Fibroblast of villous mesenchyme (primary cell): ENCODE measurements around the gene SYNDIG1L. TPM values are rescaled to one million over a fixed set of nuclear protein-coding genes. Genes with fewer than 3 reads are reported as not detected.
A peak's percentile ranks its signal among the peaks of the same experiment; 100 is the strongest.

ENCODE experiments used
- DNase-seq: peaks from one replicate; pipeline ENCODE4 v3.0.0-alpha.2; 2010; ENCODE audit warnings: low read depth
- H3K4me3 ChIP-seq: 2 replicates; pipeline ENCODE4 v1.5.1; 2011; ENCODE audit warnings: low read depth, mild to moderate bottlenecking, low read length
- total RNA-seq: library from RNA; depleted of rRNA; stranded (reverse); fragments of >200 nt; gene quantifications from 2 replicates; pipeline ENCODE4 v1.2.3, GENCODE V29; 2012
- TF ChIP-seq, protein P1 (sequence below): IDR thresholded peaks from 2 replicates; pipeline ENCODE4 v1.5.1; 2012; ENCODE audit warnings: low read depth, mild to moderate bottlenecking, low read length; ENCODE audit not compliant: insufficient read depth

SYNDIG1L gene
- total RNA-seq, 1 donor: not detected

DNA sequence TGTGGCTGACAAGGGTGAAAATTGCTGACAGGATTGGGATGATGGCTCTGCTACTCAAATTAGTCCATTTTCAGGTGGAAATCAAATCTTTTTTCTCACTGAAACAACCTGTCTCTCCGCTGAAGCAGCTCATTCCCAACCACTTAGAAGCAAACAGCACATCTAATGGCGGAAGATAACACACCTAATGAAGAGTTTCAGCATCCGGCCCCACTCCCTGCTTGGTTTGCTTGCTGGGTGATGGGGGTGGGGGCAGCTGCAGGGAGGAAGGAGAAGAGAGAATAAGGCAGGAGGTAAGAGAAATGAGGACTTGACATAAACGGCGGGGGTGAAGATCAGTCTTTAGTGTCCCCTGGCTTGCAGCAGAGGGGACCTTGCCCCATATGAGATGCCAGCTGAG is 4.0 kb downstream of the SYNDIG1L start:
- H3K4me3 ChIP-seq: no peak overlapping the region
- DNase-seq: no peak
- TF ChIP-seq, protein P1, sequence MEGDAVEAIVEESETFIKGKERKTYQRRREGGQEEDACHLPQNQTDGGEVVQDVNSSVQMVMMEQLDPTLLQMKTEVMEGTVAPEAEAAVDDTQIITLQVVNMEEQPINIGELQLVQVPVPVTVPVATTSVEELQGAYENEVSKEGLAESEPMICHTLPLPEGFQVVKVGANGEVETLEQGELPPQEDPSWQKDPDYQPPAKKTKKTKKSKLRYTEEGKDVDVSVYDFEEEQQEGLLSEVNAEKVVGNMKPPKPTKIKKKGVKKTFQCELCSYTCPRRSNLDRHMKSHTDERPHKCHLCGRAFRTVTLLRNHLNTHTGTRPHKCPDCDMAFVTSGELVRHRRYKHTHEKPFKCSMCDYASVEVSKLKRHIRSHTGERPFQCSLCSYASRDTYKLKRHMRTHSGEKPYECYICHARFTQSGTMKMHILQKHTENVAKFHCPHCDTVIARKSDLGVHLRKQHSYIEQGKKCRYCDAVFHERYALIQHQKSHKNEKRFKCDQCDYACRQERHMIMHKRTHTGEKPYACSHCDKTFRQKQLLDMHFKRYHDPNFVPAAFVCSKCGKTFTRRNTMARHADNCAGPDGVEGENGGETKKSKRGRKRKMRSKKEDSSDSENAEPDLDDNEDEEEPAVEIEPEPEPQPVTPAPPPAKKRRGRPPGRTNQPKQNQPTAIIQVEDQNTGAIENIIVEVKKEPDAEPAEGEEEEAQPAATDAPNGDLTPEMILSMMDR: no peak

DNA sequence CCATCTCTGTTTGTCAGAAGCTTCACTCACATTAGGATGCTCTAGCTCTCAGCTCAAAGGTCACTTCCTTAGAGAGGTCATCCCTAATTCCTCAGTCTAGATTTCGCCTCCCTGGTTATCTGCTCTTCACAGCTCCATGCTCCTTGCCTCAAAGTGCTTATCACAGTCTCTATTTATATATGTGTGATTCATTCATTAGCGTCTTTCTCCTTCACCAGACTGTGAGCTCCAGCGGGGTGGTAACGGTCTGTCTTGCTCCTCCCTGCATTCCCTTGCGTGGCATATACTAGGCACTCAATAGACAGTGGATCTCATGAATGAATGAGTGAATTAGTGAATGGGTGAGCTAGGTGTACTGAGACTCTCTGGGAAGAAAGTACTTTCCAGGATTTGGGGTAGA is 6.9 kb downstream of the SYNDIG1L start:
- TF ChIP-seq, protein P1: no peak
- no peak for DNase-seq
- no peak overlapping the region for H3K4me3 ChIP-seq

DNA sequence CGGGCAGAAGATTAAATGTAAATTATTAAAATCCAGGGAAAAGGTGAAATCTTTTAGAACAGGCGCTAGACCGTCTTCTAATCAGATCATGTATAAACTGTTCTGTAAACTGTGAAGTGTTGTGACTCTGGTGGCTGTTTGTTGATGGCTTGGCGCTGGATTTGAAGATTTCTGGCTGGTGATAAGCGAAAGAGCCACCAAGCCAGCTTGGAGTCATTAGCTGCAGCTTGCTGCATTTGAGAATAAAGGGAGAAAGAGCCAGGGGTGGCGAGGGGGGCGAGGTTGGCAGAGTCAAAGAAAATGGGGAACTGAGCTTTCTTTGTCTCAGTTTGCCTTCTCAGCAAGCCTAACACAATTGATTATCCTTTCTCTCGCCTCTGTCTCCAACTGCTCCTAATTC is 8.0 kb downstream of the SYNDIG1L start:
- TF ChIP-seq, protein P1: no peak
- H3K4me3 ChIP-seq: no peak overlapping the region
- DNase-seq: no peak

DNA sequence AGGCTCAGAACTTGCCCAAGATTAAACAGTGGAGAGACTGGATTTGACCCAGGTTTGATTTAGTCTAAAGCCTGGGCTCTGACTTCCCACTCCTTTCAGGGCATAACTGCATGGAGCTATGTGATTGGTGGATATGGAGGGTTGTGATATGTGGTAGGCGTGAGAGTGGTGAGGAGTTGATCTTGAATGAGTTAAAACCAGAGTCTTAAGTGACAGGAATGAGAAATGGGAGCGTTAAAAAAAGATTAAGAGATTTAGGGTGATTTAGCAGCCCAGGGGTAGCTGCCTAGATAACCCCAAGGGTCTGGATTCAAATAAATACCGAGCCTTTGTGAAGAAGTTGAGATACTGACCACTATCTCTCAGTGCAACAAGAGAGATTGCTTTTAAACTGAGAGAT is 8.4 kb downstream of the SYNDIG1L start:
- H3K4me3 ChIP-seq: no peak overlapping the region
- TF ChIP-seq, protein P1: no peak
- DNase-seq: peak; percentile 7

DNA sequence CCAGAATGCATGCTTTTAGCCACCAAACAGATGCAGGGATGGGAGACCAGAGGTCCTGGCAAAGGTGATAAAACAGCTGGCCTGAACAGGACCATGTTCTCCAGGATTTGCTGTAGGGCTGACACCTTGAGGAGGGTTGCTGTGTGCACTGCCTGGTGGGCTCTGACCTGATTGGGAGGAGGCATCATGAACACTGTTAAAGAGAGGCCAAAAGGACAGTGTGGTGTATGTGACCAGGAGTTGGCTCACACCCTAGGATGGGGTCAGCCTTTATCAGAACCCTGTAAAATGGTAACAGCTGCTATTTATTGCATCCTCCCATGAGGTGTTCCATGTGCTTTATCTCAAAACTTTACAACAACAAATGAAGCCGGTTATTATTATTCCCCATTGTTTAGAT is 8.8 kb downstream of the SYNDIG1L start:
- DNase-seq: no peak
- no peak overlapping the region for H3K4me3 ChIP-seq
- TF ChIP-seq, protein P1: no peak

DNA sequence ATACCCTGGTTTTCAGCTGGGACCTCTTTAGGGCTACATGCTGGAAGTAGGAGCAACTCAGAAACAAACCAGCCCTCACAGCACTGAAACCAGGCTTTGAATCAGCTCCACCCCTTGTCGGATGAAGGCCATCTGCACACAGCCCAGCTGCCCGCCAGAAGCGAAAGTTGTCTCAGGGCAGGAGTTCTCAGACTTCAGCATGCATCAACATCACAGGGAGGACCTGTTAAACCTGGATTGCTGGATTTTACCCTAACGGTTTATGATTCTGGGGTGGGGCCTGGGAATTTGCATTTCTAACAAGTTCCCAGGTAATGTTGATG is 10.9 kb downstream of the SYNDIG1L start:
- H3K4me3 ChIP-seq: no peak overlapping the region
- TF ChIP-seq, protein P1: no peak
- no peak for DNase-seq

DNA sequence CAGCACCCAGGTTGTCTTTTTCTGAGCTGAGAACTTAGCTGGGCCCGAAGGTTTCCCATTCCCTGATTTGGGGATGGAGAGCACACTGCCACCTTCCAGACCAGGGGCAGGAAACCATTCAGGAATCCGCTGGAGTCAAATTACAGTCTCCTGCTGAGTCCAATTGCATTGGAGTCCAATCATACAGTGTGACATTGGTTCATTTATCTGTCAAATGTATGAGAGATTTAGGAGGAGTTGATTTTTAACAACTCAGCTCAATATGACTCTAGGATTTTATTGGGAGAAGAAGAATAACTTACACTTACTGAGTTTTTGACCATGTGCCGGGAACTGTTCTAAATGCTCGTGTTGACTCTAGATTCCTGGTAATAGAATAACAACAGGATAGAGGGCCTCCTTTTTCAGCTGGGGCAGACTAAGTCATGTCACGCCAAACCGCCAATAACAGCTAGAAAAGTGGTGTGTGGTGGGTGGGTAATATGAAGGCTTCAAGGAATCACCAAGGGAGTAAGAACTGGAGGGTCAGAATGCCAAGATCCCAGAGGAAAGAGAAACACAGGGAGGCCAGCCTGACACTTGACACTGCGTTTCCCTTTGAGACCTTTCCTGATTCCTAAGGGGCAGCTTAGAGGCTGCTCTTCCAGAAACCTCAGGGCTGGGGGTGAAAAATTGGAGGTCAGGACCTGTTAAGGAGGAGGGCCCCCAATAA is 11.5 kb downstream of the SYNDIG1L start:
- no peak for DNase-seq
- H3K4me3 ChIP-seq: no peak overlapping the region
- TF ChIP-seq, protein P1: no peak
